B cell (primary cell): Measurements from ENCODE around the gene IWS1. TPM values are rescaled to one million over a fixed set of nuclear protein-coding genes. Genes with fewer than 3 reads are reported as not detected.

Experiments
- ATAC-seq: fragments of 200-7000 bp; cut with Tn5 transposase; one replicate; pipeline ENCODE4 v1.10.0; 2021; ENCODE audit warnings: low read depth, mild to moderate bottlenecking, moderate number of reproducible peaks, moderate library complexity
- CTCF ChIA-PET: fragments of 350-600 bp; sonication (Branson Sonifier 250); formaldehyde crosslinking; loops from one replicate; lab custom pipeline; 2021; ENCODE audit warnings: antibody characterized with exemption, inconsistent platforms; lab: Charles Lee
- POLR2A ChIA-PET: fragments of 350-600 bp; sonication (Branson Sonifier 250); formaldehyde crosslinking; loops from one replicate; lab custom pipeline; 2021; ENCODE audit warnings: antibody characterized with exemption; lab: Charles Lee
- DNase-seq: peaks from one replicate; pipeline ENCODE4 v3.0.0; 2013
- H2AFZ ChIP-seq: 2 replicates; pipeline ENCODE4 v1.6.1; 2012; ENCODE audit warnings: mild to moderate bottlenecking, low read depth, low read length; ENCODE audit not compliant: insufficient read depth, poor library complexity, severe bottlenecking
- H3K27ac ChIP-seq, 2 donors: 1 replicate in 1 of 2; 2 replicates in 1 of 2; pipeline ENCODE4 v1.5.1; 2012 to 2013; ENCODE audit warnings: low read length in 2 of 2, mild to moderate bottlenecking in 2 of 2, moderate library complexity in 1 of 2
- H3K27me3 ChIP-seq, 4 experiments: fragments of 200-600 bp in 1 of 4; sonication (generic) in 1 of 4; replicated peaks in 1 of 4; 1 replicate in 2 of 4; 2 replicates in 2 of 4; pipeline versions ENCODE4 v1.6.1 to v1.7.0; 2013 to 2016; ENCODE audit warnings: low read length in 3 of 4, mild to moderate bottlenecking in 2 of 4, mixed read lengths in 1 of 4, moderate library complexity in 1 of 4; ENCODE audit not compliant: insufficient read depth in 4 of 4, control insufficient read depth in 3 of 4; ENCODE audit errors: control extremely low read depth in 1 of 4
- H3K36me3 ChIP-seq, 2 experiments: replicated peaks in 1 of 2; 1 replicate in 1 of 2; 2 replicates in 1 of 2; pipeline versions ENCODE4 v1.6.1 to v1.7.1; 2013; ENCODE audit warnings: low read length in 1 of 2; ENCODE audit not compliant: insufficient read depth in 2 of 2, control insufficient read depth in 1 of 2; ENCODE audit errors: control extremely low read depth in 1 of 2, extremely low read depth in 1 of 2
- H3K4me1 ChIP-seq, 2 donors: fragments of 200-600 bp in 1 of 2; sonication (generic) in 1 of 2; 1 replicate in 1 of 2; 2 replicates in 1 of 2; pipeline versions ENCODE4 v1.5.1 to v1.6.1; 2013 to 2017; ENCODE audit warnings: low read length in 2 of 2; ENCODE audit not compliant: control insufficient read depth in 2 of 2, insufficient read depth in 2 of 2
- H3K4me2 ChIP-seq: replicated peaks from 2 replicates; pipeline ENCODE3; 2012; ENCODE audit warnings: mild to moderate bottlenecking, low read depth, low read length; ENCODE audit not compliant: poor library complexity, severe bottlenecking
- H3K4me3 ChIP-seq, 5 experiments: fragments of 200-600 bp in 1 of 5; sonication (generic) in 1 of 5; 1 replicate in 3 of 5; 2 replicates in 2 of 5; pipeline versions ENCODE4 v1.5.1 to v1.7.0; 2011 to 2016; ENCODE audit warnings: low read length in 4 of 5, mild to moderate bottlenecking in 4 of 5, low read depth in 2 of 5, control low read depth in 1 of 5, moderate library complexity in 1 of 5; ENCODE audit not compliant: insufficient read depth in 1 of 5; ENCODE audit errors: control extremely low read depth in 1 of 5, extremely low read depth in 1 of 5
- H3K79me2 ChIP-seq: fragments of 200-600 bp; sonication (generic); one replicate; pipeline ENCODE4 v1.6.0; 2016; ENCODE audit warnings: low read length; ENCODE audit not compliant: control insufficient read depth, insufficient read depth
- H3K9ac ChIP-seq: fragments of 200-600 bp; sonication (generic); 2 replicates; pipeline ENCODE4 v1.6.1; 2017; ENCODE audit warnings: mild to moderate bottlenecking, low read length, moderate library complexity
- H3K9me3 ChIP-seq, 3 donors: one replicate each; pipeline versions ENCODE4 v1.6.1 to v1.7.1; 2013; ENCODE audit warnings: low read length in 2 of 3; ENCODE audit not compliant: control insufficient read depth in 2 of 3, insufficient read depth in 1 of 3; ENCODE audit errors: control extremely low read depth in 1 of 3
- H4K20me1 ChIP-seq: 2 replicates; pipeline ENCODE4 v1.6.0; 2012; ENCODE audit warnings: mild to moderate bottlenecking, low read length; ENCODE audit not compliant: insufficient read depth, control insufficient read depth, poor library complexity, severe bottlenecking
- H3K27ac Mint-ChIP-seq: one replicate; pipeline ENCODE4 v1.8.0; 2021; ENCODE audit warnings: mixed read lengths
- H3K27me3 Mint-ChIP-seq: one replicate; pipeline ENCODE4 v1.8.0; 2021; ENCODE audit warnings: mixed read lengths
- H3K4me1 Mint-ChIP-seq: one replicate; pipeline ENCODE4 v1.8.0; 2021; ENCODE audit warnings: mixed read lengths
- H3K4me3 Mint-ChIP-seq: one replicate; pipeline ENCODE4 v1.8.0; 2021; ENCODE audit warnings: mixed read lengths
- H3K9me3 Mint-ChIP-seq: one replicate; pipeline ENCODE4 v1.8.0; 2022; ENCODE audit warnings: mixed read lengths; ENCODE audit not compliant: insufficient read depth
- EZH2 ChIP-seq: IDR thresholded peaks from 2 replicates; pipeline ENCODE4 v1.6.1; 2012; ENCODE audit warnings: borderline replicate concordance, low read depth, mild to moderate bottlenecking, moderate library complexity, low read length; ENCODE audit not compliant: insufficient read depth, poor library complexity, severe bottlenecking
- WGBS: methylation state at CpG from one replicate; pipeline ENCODE4 v1.1.5; 2013; ENCODE audit warnings: missing lambda C conversion rate; ENCODE audit not compliant: insufficient coverage; 5-methylcytosine and 5-hydroxymethylcytosine counted together
- intact Hi-C: fragments of 100-400 bp; cut with micrococcal nuclease; formaldehyde crosslinking; loops from one replicate; pipeline ENCODE4 v1.10.0; 2022
- polyA plus RNA-seq: library from polyadenylated mRNA; depleted of rRNA; stranded (reverse); fragments of >200 nt; gene quantifications from 2 replicates; pipeline ENCODE4 v1.2.3, GENCODE V29; 2012
- total RNA-seq, 2 donors: library from RNA; stranded (reverse); fragments of 120-200 nt in 1 of 2; gene quantifications; 1 replicate in 1 of 2; 2 replicates in 1 of 2; pipeline versions ENCODE4 v1.2.3 to v1.2.4, GENCODE V29; 2013 to 2022
- TF ChIP-seq, protein P1 (sequence below): fragments of 200-600 bp; IDR thresholded peaks from one replicate; pipeline ENCODE4 v1.8.0; 2022; ENCODE audit warnings: antibody characterized with exemption, mild to moderate bottlenecking

Gene IWS1
- total and polyA plus RNA-seq, 2 donors (not counting 1 experiment from before 2014, with no cell fraction given), result 22.5 to 45.9 TPM

DNA sequence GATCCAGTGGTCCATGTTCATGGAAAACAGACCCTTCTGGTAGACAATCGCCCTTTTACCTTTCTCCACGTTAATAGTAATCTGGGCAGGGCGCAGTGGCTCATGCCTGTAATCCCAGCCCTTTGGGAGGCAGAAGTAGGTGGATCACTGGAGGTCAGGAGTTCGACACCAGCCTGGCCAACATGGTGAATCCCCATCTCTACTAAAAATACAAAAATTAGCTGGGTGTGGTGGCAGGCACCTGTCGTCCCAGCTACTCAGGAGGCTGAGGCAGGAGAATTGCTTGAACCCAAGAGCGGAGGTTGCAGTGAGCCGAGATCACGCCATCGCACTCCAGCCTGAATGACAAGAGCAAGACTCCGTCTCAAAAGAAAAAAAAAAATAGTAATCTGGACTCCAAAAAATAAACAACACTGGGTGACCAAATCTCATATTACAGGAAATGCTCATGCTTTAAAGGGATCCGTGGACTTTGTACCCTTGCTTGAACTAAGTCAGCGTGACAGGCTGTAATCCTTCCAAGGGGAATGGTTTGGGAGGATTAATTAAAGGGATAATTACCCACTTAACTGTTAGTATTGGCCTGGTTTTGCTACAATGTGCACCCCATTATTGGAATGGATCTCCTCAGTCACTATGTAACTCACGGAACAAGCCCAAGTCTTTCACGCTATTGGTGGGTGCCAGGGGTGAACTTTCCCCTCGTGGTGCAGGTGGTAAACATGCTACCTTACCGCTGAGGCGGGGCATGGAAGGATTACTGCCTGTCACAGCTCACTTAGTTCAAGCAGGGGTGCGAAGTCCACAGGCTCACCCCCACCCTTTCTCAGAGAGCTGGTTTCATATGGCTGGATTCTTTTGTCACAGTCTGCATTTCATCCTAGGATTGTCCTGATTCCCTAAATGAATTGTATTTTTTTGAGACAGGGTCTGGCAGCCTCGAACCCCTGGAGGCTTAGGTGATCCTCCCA is 71.4 kb downstream of the IWS1 start:
- H2AFZ ChIP-seq, result no peak overlapping the region
- no peak overlapping the region for H3K9ac ChIP-seq
- H3K27me3 ChIP-seq, result no peaks in the 10 kb centered on the region
- no peaks in the 10 kb centered on the region for H3K9me3 ChIP-seq
- H3K79me2 ChIP-seq, result peaks cover 2% of the 10 kb centered on the region
- H3K27ac Mint-ChIP-seq, result no peak overlapping the region
- H3K27ac ChIP-seq, result no peak overlapping the region
- H3K4me1 Mint-ChIP-seq, result peaks cover 8% of the 10 kb centered on the region
- H3K4me3 Mint-ChIP-seq, result no peak overlapping the region
- no peaks in the 10 kb centered on the region for H4K20me1 ChIP-seq
- no peaks in the 10 kb centered on the region for H3K4me1 ChIP-seq
- no peak for TF ChIP-seq EZH2
- TF ChIP-seq, protein P1, sequence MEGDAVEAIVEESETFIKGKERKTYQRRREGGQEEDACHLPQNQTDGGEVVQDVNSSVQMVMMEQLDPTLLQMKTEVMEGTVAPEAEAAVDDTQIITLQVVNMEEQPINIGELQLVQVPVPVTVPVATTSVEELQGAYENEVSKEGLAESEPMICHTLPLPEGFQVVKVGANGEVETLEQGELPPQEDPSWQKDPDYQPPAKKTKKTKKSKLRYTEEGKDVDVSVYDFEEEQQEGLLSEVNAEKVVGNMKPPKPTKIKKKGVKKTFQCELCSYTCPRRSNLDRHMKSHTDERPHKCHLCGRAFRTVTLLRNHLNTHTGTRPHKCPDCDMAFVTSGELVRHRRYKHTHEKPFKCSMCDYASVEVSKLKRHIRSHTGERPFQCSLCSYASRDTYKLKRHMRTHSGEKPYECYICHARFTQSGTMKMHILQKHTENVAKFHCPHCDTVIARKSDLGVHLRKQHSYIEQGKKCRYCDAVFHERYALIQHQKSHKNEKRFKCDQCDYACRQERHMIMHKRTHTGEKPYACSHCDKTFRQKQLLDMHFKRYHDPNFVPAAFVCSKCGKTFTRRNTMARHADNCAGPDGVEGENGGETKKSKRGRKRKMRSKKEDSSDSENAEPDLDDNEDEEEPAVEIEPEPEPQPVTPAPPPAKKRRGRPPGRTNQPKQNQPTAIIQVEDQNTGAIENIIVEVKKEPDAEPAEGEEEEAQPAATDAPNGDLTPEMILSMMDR, result no peak
- WGBS, result 95% methylated on average over 9 of the region's 19 CpGs
- no peaks in the 10 kb centered on the region for H3K9me3 Mint-ChIP-seq
- no peak overlapping the region for H3K4me2 ChIP-seq
- intact Hi-C loops, result no loop called here
- ChIA-PET CTCF (interaction anchor here (1.4 kb wide), 1 partner anchor 24 kb away, joined by 4 read pairs; no protein-coding TSS in a partner anchor), POLR2A (interaction anchor here (0.6 kb wide), 1 partner anchor 15 kb away, joined by 3 read pairs; no protein-coding TSS in a partner anchor)
- H3K27me3 Mint-ChIP-seq, result no peaks in the 10 kb centered on the region
- no peak for ATAC-seq
- no peak for DNase-seq
- H3K36me3 ChIP-seq, result peaks cover 0 to 1% of the 10 kb centered on the region in 2 experiments
- no peak overlapping the region for H3K4me3 ChIP-seq
